HTERT RPE-1 (cell line): ENCODE data around the gene CCDC32.

Experiments used
- in situ Hi-C: fragments of 300-500 bp; cut with MboI; formaldehyde crosslinking; loops from 4 replicates; pipeline ENCODE4 v1.14.3; 2020; ENCODE audit warnings: low sequenced_read_pairs

CCDC32 gene

DNA sequence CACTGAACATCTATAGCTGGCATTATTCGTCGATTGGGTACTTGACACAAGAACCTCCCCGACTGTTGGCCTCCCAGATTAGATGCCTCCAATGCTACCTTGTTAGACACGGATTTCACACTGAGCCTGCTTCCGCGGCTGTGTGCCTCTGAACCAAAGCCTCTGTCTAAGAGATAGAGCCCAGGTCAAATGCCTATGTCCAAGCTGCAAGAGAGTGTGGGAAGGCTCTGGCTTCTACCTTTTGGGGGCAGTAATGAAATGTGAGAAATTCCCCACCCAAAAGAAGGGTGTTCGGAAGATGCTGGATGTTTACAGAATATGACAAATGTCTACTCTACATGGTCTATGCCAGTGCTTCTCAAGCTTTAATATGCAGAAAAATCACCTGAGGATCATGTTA, 2.3 kb upstream of the CCDC32 start:
- in situ Hi-C loops: no loop called here

DNA sequence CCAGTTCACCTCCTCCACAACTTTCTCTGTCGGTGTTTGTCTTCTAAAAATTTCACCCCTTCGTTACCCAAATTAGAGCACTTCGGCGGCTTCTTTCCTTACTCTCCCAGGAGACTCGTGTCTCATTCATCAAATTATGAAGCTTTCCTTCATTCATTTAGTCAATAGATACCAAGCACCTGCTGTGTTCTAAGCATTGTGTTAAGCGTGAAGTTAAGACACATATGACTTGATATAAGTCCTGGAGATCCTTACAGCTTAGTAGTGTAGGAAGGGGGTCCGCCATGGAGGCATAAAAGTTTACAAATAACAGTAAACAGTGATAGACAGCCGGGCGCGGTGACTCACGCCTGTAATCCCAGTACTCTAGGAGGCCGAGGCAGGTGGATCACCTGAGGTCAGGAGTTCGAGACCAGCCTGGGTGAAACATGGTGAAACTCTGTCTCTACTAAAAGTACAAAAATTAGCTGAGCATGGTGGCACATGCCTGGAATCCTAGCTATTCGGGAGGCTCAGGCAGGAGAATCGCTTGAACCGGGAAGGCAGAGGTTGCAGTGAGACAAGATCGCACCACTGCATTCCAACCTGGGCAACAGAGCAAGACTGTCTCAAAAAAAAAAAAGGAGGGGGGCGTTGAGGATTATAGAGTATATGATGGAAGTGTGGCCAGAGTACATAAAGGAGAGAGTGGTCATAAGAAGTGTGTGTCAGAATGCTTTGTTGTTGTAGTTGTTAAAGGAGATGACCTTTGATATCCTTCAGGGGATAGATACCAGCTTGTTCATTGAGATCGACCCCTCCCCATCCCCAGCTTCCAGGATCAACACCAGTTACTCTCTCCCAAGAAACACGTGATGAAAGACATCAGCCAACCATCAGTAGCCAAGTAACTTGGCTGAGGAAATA, 744 bp upstream of the CCDC32 start:
- in situ Hi-C loops: no loop called here

DNA sequence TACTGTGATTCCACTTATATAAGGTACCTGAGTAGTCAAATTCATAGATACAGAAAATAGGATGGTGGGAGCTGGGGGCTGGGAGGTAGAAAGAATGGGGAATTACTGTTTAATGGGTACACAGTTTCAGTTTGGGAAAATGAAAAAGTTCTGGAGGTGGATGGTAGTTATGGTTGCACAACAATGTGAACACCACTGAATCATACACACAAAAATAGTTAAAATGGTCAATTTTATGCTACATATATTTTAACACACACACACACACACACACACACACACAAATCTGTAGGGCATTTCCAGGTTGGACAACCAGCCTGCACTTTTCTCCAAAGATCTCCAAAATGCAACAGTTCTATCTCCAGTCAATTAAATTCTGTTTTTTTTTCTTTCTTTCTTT, 1.4 kb downstream of the CCDC32 start:
- in situ Hi-C loops: no loop called here

DNA sequence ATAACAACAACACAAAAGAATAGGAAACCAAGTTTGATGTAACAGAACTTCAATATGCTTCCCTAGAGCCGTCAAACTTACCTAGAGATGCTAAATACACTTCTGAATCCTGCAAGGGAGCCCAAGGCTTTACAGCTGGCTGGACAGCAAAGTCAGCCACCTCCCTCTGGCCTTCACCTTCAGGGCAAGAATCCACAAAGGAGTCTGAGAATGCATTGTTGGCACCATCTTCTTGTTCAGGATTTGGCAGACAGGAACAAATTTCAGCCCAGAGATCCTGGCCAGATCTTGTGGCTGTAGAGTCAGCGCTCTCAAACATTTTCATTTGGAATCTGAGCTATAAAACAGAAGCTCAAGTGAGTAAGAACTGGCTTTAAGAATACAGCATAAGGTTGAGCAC, 2.2 kb downstream of the CCDC32 start:
- in situ Hi-C loops: no loop called here

DNA sequence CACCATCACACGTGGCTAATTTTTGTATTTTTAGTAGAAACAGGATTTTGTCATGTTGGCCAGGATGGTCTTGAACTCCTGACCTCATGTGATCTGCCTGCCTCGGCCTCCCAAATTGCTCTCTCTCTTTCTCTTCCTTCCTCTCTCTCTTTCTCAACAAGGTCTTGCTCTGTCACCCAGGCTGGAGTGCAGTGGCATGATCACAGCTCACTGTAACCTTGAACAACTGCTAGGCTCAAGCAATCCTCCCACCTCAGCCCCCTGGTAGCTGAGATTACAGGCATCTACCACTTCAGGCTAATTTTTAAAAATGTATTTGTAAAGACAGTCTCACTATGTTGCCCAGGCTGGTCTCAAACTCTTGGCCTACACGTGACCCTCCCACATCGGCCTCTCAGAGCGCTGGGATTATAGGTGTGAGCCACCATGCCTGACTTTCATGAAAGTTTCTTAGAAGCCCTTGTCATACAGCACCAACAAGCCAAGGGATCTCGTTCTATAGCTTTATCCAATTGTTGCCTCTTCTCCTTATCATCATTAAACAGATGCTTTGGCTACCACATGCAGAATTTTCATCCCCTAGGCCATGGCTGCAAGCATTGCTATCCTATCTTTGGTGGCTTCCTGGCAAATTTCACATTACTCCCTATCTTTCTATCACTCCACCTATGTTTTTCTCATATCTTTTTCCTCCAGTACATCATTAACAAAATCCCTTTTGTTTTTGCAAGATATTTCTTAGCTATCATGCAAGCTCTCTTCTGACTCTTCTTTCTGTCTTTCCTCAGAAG, 5.7 kb downstream of the CCDC32 start:
- in situ Hi-C loops: no loop called here

DNA sequence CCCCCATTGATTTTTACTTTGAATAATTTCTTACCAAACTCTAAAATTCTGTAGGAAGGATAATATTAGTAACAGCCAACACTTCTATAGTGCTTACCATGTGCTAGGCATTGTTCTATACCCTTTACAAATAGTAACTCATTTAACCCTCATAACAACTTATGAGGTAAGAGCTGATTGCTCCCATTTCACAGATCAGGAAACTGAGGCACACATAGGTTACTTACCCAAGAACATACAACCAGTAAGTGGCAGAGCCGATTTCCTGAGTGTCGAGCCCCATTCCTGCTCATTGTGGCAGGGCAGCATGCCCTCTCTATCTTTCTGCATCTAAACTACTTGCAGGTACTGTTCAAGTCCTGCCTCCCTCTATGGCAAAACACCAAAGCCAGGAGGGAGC, 9.0 kb downstream of the CCDC32 start:
- in situ Hi-C loops: no loop called here

DNA sequence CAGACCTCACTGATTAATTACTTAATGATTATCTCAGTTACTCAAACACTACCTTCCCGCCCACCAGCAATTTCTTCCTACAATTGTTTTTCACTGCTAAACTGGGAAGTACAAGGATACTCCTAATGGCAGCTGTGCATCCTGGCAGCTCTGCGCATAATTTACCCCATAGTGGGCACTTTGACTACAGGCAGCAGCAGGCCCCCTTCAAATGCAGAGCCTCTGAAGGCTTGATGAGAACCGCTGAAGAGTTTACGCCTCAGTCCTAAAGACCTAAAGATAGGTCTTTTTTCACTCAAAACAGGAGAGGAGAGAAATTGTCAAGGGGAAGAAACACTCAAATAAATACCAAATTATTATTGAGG, 10.7 kb downstream of the CCDC32 start:
- in situ Hi-C loops: no loop called here

DNA sequence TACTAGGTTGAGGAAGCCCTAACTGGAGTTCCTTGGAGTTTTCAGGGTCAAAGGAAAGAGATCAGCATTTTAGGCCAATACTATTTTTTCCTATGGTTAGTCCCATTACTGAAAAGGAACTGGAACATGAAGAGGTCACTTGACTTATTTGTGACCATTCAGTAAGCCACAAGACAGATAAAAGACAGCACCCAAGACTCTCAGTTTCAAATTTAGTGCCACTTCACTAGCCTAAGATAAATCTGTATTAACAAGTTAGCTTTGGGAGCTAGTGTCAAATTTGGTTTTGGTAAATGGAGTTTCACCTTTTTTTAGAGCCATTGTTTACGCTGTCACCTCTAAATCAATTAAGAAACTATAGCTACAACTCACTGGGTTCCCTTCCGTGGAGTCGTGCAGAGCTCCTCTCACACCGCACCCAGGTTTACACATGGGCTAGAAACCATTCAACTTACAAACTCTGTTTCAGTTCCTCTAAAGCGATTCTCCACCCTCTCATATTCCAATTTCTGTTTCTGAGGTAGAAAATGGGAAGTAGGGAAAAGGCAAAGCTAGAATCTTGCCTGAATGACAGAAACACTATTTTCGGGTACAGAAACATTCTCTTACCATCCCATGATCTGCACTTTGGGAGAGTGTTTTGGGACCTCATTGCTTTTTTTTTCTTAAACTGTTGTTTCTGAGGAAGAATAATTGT, 14.4 kb downstream of the CCDC32 start:
- in situ Hi-C loops: no loop called here

DNA sequence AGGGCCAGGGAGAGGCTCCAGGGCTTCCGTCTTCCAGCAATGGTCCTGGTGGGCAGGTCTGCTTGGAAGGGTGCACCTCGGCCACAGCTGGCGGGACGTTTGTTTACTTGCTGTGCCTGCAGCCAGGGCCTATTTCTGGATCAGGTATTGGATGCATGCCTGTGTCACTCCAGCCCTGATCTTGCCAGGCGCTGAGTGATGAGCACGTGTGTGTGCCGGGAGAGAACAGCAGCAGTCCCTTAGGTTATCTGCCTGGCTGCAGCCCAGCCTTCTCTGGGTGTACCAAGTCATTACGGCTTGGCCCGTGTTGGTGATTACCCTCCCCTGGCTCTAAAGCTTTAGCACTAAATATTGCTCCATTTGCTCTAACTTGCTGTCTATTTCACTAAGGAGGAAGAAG, 14.9 kb downstream of the CCDC32 start:
- in situ Hi-C loops: no loop called here

DNA sequence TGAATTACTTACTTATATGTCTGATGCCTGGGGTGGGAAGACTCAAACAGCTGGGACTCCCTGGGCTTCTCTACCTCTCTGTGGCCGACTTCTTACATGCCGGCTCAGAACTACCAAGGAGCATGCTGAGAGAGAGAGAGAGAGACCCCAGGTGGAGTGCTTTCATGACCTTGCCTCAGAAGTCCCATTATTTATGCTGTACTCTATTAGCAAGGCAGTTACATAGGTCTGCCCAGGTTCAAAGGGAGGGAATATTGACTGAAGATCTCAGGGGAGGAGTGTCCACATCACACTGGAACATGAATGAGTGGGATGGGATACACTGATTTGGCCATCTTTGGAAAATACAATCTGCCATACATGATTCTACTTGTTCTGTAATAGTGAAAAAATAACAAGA, 16.2 kb downstream of the CCDC32 start:
- in situ Hi-C loops: no loop called here

DNA sequence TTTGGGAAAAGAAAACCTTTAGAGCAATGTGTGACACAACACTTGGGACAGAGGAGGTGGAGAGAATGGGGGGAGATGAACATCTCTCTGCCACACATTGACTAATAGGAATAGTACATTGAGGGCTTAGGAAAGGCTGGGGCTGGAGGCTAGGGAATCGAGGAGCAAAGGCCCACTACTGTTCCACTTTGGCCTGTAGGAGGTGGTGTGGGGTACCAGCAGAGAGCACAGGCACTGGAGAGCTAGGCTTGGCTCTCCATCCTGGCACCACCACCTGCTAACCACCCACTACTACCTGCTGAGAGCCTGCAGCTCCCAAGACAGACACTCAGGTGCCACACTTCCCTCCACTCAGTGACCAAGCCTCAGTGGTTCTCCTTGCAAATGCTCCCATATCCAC, 19.4 kb downstream of the CCDC32 start:
- in situ Hi-C loops: no loop called here

DNA sequence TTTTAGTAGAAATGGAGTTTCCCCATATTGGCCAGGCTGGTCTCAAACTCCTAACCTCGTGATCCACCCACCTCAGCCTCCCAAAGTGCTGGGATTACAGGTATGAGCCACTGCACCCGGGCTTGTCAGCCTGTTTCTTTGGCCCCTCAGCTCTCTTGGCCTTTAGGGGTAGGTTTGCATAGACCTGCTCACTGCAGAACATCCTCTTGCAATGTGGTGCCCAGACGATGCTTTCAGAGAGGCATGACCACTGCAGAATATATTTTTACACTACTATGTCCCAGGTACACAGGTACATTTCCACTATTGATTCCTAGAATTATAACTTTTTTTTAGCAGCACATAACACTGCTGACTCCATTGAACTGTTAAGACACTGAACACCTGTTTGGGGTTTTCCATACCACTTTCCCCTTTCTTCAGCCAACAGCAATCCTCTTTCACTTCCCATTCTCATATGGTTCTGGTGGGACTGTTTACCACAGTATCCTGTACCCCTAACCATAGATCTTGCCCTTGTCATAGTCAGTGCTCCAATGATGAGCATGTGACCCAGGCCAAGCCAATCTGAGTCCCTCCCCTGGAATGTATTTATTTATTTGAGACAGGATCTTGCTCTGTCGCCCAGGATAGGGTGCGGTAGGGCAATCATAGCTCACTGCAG, 21.1 kb downstream of the CCDC32 start:
- in situ Hi-C loops: no loop called here

DNA sequence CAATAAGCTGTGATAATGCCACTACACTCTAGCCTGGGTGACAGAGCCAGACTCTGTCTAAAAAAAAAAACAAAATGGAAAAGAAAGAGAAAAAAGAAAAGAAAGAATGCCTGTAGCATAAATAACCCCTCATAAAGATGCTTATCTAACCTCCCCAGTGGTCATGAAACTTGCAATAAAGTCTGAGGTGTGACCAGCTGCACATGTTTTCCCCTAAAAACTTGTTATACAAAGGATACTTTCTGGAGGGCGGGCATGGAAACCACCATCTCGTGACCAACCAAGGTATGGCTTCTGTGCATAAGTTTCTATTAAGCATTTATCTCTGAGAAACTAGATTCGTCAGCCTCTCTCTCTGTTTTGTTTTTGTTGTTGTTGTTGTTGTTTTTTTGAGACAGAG, 21.8 kb downstream of the CCDC32 start:
- in situ Hi-C loops: no loop called here

DNA sequence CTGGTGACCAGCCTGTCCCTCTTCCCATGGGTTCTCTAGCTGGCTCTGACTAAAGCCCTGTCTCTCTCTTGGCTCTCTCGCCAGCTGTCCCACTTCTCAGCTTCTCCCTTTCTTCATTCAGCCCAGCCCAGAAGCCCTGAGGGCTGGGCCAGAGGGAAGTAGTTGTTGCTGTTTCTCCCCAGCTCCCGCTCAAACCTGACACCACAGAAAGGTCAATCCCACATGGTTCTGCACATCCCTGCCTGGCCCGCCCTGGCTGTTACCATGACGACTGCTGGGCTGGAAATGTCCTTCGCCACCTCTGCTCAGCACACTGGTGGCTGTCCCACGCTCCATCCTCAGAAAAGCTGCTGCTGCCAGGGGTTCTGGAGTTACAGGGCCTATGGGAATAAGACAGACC, 25.9 kb downstream of the CCDC32 start:
- in situ Hi-C loops: no loop called here

DNA sequence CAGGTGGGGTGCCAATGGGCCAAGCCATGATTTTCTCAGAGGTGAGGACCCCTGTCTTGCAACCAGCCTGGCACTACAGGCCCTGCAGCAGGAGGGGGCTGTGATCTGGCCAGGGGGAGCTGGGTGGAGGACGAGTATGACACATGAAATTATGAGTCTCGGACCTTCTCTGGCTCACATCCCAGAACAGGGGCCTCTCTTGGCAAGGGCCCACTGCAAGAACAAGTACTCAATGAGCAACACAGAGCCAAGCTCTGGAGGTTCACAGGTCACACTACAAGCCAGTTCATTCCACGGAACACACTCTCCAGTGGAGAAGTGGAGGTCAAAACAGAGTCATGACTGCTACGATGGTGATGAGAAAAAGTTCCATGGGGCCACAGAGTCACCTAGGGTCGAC, 28.3 kb downstream of the CCDC32 start:
- in situ Hi-C loops: no loop called here

DNA sequence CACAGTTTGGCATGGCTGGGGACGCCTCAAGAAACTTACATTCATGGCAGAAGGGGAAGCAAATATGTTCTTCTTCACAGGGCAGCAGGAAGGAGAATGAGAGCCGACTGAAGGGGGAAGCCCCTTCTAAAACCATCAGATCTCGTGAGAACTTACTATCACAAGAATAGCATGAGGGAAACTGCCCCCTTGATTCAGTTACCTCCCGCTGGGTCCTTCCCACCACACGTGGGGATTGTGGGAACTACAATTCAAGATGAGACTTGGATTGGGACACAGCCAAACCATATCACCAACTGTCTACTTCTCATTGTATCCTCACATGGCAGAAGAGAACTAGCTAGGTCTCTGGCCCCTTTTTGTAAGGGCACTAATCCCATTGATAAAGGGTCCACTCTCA, 30.5 kb downstream of the CCDC32 start:
- in situ Hi-C loops: no loop called here

DNA sequence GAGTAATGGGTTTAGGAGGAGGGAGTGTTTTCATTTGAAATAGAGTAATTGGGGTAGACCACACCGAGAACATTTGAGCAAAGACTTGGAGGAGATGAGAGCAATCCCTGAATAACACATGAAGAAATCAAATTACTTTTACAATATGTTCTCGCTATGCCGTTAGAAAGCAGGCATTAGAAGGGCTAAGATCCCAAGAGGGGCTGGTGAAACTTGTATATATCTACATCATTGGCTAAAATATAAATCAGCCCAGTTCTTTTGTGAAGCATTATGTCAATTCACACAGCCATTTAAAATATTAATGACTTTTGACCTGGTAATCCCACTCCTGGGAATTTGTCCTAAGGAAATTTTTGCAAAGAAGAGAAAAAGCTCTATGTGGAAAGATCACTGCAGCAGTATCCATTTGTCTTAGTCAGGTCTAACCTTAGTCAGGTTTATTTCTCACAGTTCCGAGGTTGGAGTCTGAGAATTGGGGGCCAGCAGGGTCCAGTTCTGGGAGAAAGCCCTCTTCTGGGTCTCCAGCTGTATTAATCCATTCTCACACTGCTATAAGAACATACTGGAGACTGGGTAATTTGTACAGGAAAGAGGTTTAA, 31.0 kb downstream of the CCDC32 start:
- in situ Hi-C loops: no loop called here

DNA sequence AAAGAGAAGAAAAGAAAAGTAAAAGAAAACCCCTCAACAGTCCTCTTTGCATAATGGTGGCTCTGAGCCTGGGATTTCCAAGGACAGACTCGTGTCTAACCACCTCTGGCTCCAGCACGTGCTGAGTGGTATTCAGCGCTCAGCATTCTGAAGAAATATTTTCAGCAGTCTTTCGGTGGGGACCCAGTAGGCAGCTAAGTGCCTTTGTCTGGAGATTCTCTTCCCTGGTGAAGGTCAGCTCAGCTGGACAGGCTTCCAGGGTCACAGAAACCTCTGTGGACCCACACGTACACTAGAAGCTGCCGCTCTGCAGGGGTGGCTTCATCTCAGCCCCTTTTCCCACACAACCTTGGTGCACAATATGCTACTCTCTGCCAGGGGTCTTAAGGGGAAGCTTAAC, 36.0 kb downstream of the CCDC32 start:
- in situ Hi-C loops: no loop called here

DNA sequence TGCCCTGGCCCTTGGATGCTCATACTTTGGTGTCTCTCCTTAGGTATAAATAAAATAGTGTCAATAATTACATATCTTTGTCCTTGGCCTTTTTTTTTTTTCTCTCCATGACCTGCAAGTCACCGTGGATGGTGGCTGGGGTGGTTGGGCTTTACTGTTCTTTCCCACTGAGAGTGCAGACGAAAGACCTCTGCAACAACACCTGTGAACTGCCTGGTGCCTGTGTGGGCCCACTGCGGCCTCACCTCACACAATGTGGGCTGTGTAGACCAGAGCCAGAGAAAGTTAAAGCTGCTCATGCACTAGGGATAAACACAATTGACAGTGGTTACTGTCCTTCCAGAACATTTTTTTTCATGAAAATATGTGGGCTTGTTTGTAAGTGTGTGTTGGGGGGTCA, 39.0 kb downstream of the CCDC32 start:
- in situ Hi-C loops: no loop called here

DNA sequence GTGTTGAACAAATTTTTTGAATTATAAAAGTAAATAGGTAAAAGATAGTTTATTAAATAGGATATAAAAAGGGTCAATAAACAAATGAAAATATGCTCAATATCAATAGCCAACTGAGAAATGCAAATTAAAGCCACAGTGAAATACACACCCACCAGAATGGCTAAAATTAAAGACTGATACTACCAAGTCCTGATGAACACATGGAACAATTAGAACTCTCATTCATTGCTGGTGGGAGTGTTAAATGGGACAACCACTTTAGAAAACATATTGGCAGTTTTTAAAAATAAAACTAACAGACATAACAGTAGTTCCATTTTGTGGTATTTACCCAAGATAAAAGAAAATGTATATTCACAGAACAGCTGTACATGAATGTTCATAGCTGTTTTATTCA, 41.2 kb downstream of the CCDC32 start:
- in situ Hi-C loops: no loop called here

DNA sequence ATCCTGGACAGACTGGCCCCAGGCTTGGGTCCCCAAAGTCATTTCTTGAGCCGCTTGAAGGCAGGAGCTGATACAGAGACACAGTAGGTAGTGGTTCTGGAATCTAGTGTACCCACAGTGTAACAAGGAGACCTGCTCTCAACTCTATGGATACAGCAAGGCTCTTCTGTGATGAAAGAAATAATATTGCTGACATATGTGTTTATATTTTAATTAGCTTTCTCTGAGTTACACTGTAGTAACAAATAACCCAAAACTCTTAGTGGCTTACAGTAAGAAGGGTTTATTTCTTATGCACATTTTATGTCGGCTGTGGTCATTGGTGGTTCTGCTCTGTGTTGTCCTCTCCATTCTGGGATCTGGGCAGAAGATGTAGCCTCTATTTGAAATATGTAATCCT, 48.5 kb downstream of the CCDC32 start:
- in situ Hi-C loops: no loop called here
